Testis (tissue), 3 donors: ENCODE measurements around the gene MXD1. TPM values are rescaled to one million over a fixed set of nuclear protein-coding genes. Genes with fewer than 3 reads are reported as not detected.

Experiments used
- DNase-seq: peaks from one replicate; pipeline ENCODE4 v3.0.0-alpha.2; 2019
- H3K27ac ChIP-seq, 2 donors: fragments of 200-600 bp; sonication (generic); one replicate each; pipeline ENCODE4 v1.5.1; 2019
- H3K27me3 ChIP-seq: fragments of 200-600 bp; sonication (generic); one replicate; pipeline ENCODE4 v1.5.1; 2019
- H3K36me3 ChIP-seq: fragments of 200-600 bp; sonication (generic); one replicate; pipeline ENCODE4 v1.5.1; 2017; ENCODE audit warnings: low read depth; ENCODE audit errors: missing control alignments
- H3K4me1 ChIP-seq: fragments of 200-600 bp; sonication (generic); one replicate; pipeline ENCODE4 v1.5.1; 2019
- H3K4me3 ChIP-seq, 2 donors: fragments of 200-600 bp; sonication (generic); one replicate each; pipeline ENCODE4 v1.5.1; 2017 to 2019
- H3K9me3 ChIP-seq: fragments of 200-600 bp; sonication (generic); one replicate; pipeline ENCODE4 v1.5.1; 2017
- POLR2A ChIP-seq: fragments of 450-650 bp; IDR thresholded peaks from one replicate; pipeline ENCODE4 v1.6.1; 2017; ENCODE audit warnings: antibody characterized with exemption, mild to moderate bottlenecking, moderate library complexity
- WGBS, 2 donors: methylation state at CpG; one replicate each; pipeline ENCODE4 v1.1.5; 2018; 5-methylcytosine and 5-hydroxymethylcytosine counted together
- intact Hi-C: fragments of 100-400 bp; cut with DNase I; formaldehyde crosslinking; loops from one replicate; pipeline ENCODE4 v1.15.1; 2023; ENCODE audit warnings: low total_unique reads
- polyA plus RNA-seq: library from polyadenylated mRNA; stranded (reverse); fragments of 350-450 nt; fragmentation: Illumina TruSeq; extraction: RNeasy Lipid Tissue Mini Kit (QIAGEN cat#74804); gene quantifications from one replicate; pipeline ENCODE4 v1.2.3, GENCODE V29; 2014; ENCODE audit warnings: low read depth, low replicate concordance; ENCODE audit not compliant: insufficient read depth
- total RNA-seq, 2 donors: library from RNA; depleted of rRNA; stranded (reverse); fragments of >200 nt; gene quantifications; one replicate each; pipeline ENCODE4 v1.2.3, GENCODE V29; 2016
- TF ChIP-seq, protein P1 (sequence below), 3 experiments: fragments of 450-650 bp in 2 of 3; fragments of 200-600 bp in 1 of 3; sonication (generic) in 1 of 3; IDR thresholded peaks; one replicate each; pipeline ENCODE4 v1.5.1; 2016 to 2019; ENCODE audit warnings: antibody characterized with exemption in 3 of 3, mild to moderate bottlenecking in 2 of 3, moderate library complexity in 1 of 3

The MXD1 gene
- total and polyA plus RNA-seq, 3 donors from 2014 or later = 8.4 to 16.8 (median 11.0) TPM

GRCh38 chr2:69923116-69923515 is 8.2 kb downstream of the MXD1 start:
- no peaks in the 10 kb centered on the region for H3K27me3 ChIP-seq
- no peaks in the 10 kb centered on the region for H3K9me3 ChIP-seq
- TF ChIP-seq POLR2A = no peak
- TF ChIP-seq, protein P1, sequence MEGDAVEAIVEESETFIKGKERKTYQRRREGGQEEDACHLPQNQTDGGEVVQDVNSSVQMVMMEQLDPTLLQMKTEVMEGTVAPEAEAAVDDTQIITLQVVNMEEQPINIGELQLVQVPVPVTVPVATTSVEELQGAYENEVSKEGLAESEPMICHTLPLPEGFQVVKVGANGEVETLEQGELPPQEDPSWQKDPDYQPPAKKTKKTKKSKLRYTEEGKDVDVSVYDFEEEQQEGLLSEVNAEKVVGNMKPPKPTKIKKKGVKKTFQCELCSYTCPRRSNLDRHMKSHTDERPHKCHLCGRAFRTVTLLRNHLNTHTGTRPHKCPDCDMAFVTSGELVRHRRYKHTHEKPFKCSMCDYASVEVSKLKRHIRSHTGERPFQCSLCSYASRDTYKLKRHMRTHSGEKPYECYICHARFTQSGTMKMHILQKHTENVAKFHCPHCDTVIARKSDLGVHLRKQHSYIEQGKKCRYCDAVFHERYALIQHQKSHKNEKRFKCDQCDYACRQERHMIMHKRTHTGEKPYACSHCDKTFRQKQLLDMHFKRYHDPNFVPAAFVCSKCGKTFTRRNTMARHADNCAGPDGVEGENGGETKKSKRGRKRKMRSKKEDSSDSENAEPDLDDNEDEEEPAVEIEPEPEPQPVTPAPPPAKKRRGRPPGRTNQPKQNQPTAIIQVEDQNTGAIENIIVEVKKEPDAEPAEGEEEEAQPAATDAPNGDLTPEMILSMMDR (IDR thresholded peaks at IDR 0.05) = no peak
- 88 to 96% methylated on average over 3 of the region's 3 CpGs for WGBS, 2 donors
- H3K4me3 ChIP-seq = no peak overlapping the region
- intact Hi-C loops = no loop called here
- no peaks in the 10 kb centered on the region for H3K36me3 ChIP-seq
- H3K4me1 ChIP-seq = no peaks in the 10 kb centered on the region
- H3K27ac ChIP-seq = no peak overlapping the region
- DNase-seq = no peak

GRCh38 chr2:69926849-69927515 is 12.1 kb downstream of the MXD1 start:
- no peak for TF ChIP-seq POLR2A
- TF ChIP-seq, protein P1 (IDR thresholded peaks at IDR 0.05) = no peak
- Histone ChIP-seq H3K36me3 (no peaks in the 10 kb centered on the region), H3K9me3 (no peaks in the 10 kb centered on the region), H3K27me3 (no peaks in the 10 kb centered on the region), H3K4me3 (no peak overlapping the region), H3K4me1 (no peaks in the 10 kb centered on the region), H3K27ac (no peak overlapping the region)
- WGBS, 2 donors = 60 to 93% methylated on average over 3 of the region's 3 CpGs
- DNase-seq = no peak
- intact Hi-C loops = no loop called here

- DNase-seq = no peak
- no peaks in the 10 kb centered on the region for H3K27me3 ChIP-seq
- H3K4me3 ChIP-seq = no peak overlapping the region
- H3K9me3 ChIP-seq = no peaks in the 10 kb centered on the region
- intact Hi-C loops = no loop called here
- no peak overlapping the region for H3K27ac ChIP-seq
- H3K4me1 ChIP-seq = no peaks in the 10 kb centered on the region
- WGBS, 2 donors = 87 to 90% methylated on average over 6 to 7 of the region's 7 CpGs
- H3K36me3 ChIP-seq = no peaks in the 10 kb centered on the region
- TF ChIP-seq, protein P1 (IDR thresholded peaks at IDR 0.05) = no peak
- TF ChIP-seq POLR2A = no peak
Measured at GRCh38 chr2:69931832-69932595, 17.1 kb downstream of the MXD1 start.

DNA sequence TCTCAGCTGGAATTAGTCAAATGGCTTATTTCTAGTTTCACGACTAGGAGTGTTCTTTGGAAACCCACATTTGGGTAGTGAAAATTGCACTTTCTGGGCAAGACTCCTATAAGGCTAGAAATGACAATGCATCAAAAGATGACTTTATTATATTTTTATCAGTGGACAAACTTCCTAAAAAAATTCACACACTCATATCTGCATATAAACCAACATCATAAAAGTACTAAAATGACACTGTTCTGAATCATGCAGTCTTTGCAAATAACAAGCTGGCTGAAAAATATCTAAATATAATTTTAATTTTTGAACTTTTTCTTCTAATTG is 17.6 kb downstream of the MXD1 start:
- Histone ChIP-seq H3K4me3 (no peak overlapping the region), H3K4me1 (no peaks in the 10 kb centered on the region), H3K9me3 (no peaks in the 10 kb centered on the region), H3K36me3 (no peaks in the 10 kb centered on the region), H3K27me3 (no peaks in the 10 kb centered on the region), H3K27ac (no peak overlapping the region)
- no peak for DNase-seq
- TF ChIP-seq, protein P1 (IDR thresholded peaks at IDR 0.05) = no peak
- TF ChIP-seq POLR2A = no peak
- whole genome bisulfite sequencing, 2 donors = 83 to 84% methylated on average over 1 of the region's 1 CpG
- intact Hi-C loops = no loop called here
